Mesenchymal stem cell (in vitro differentiated cells and primary cell): ENCODE data around the gene SULT1A2.
"Not testable (repeated sequence)": the region's sequence is repeated elsewhere in the genome, so short reads cannot be mapped to it uniquely, and the experiment has no call there.

ENCODE experiments used
- DNase-seq: peaks from one replicate; pipeline ENCODE4 v3.0.0-alpha.2; 2013
- H2AFZ ChIP-seq: one replicate; pipeline ENCODE4 v1.6.1; 2013; ENCODE audit warnings: low read depth, mild to moderate bottlenecking, control low read depth, inconsistent platforms, low read length, moderate library complexity
- H2AK5ac ChIP-seq: 2 replicates; pipeline ENCODE4 v1.6.1; 2013; ENCODE audit warnings: low read length, moderate library complexity, mild to moderate bottlenecking, inconsistent platforms; ENCODE audit not compliant: severe bottlenecking
- H2BK120ac ChIP-seq: one replicate; pipeline ENCODE4 v1.6.1; 2013; ENCODE audit warnings: low read depth, mild to moderate bottlenecking, inconsistent platforms, low read length, moderate library complexity
- H2BK12ac ChIP-seq, 2 experiments: one replicate each; pipeline ENCODE4 v1.6.1; 2013; ENCODE audit warnings: inconsistent platforms in 2 of 2, low read length in 2 of 2, mild to moderate bottlenecking in 2 of 2, moderate library complexity in 2 of 2, control low read depth in 1 of 2
- H2BK15ac ChIP-seq: one replicate; pipeline ENCODE4 v1.6.1; 2013; ENCODE audit warnings: mild to moderate bottlenecking, low read depth, inconsistent platforms; ENCODE audit not compliant: poor library complexity, severe bottlenecking
- H2BK5ac ChIP-seq: 2 replicates; pipeline ENCODE4 v1.6.1; 2013; ENCODE audit warnings: low read depth, mild to moderate bottlenecking, low read length, control low read depth, inconsistent platforms; ENCODE audit not compliant: poor library complexity, severe bottlenecking
- H3K14ac ChIP-seq, 2 experiments: one replicate each; pipeline ENCODE4 v1.6.1; 2013; ENCODE audit warnings: inconsistent platforms in 2 of 2, low read length in 2 of 2, control low read depth in 1 of 2, mild to moderate bottlenecking in 1 of 2, moderate library complexity in 1 of 2
- H3K18ac ChIP-seq, 2 experiments: one replicate each; pipeline ENCODE4 v1.6.1; 2013; ENCODE audit warnings: inconsistent platforms in 2 of 2, low read length in 2 of 2, control low read depth in 1 of 2, low read depth in 1 of 2, mild to moderate bottlenecking in 1 of 2
- H3K23ac ChIP-seq, 2 experiments: one replicate each; pipeline ENCODE4 v1.6.1; 2013; ENCODE audit warnings: inconsistent platforms in 2 of 2, low read length in 2 of 2, mild to moderate bottlenecking in 2 of 2, moderate library complexity in 2 of 2, control low read depth in 1 of 2
- H3K27ac ChIP-seq: 2 replicates; pipeline ENCODE4 v1.5.1; 2013; ENCODE audit warnings: mild to moderate bottlenecking, moderate library complexity, low read length, control low read depth, inconsistent platforms; ENCODE audit not compliant: poor library complexity, severe bottlenecking
- H3K27me3 ChIP-seq, 2 experiments: 2 replicates each; pipeline versions ENCODE4 v1.6.1 to v1.7.0; 2013; ENCODE audit warnings: low read length in 2 of 2, mild to moderate bottlenecking in 2 of 2, moderate library complexity in 2 of 2, control low read depth in 1 of 2, inconsistent platforms in 1 of 2; ENCODE audit not compliant: control insufficient read depth in 1 of 2, insufficient read depth in 1 of 2
- H3K36me3 ChIP-seq, 2 experiments: 2 replicates each; pipeline versions ENCODE4 v1.6.1 to v1.7.0; 2013; ENCODE audit warnings: low read length in 2 of 2, control low read depth in 1 of 2, inconsistent platforms in 1 of 2, low read depth in 1 of 2, mild to moderate bottlenecking in 1 of 2; ENCODE audit not compliant: insufficient read depth in 2 of 2, control insufficient read depth in 1 of 2
- H3K4ac ChIP-seq, 2 experiments: one replicate each; pipeline ENCODE4 v1.6.1; 2013; ENCODE audit warnings: inconsistent platforms in 2 of 2, low read length in 2 of 2, mild to moderate bottlenecking in 2 of 2, moderate library complexity in 2 of 2, control low read depth in 1 of 2, low read depth in 1 of 2
- H3K4me1 ChIP-seq: 2 replicates; pipeline ENCODE4 v1.6.1; 2013; ENCODE audit warnings: low read depth, low read length, control low read depth; ENCODE audit not compliant: control insufficient read depth, insufficient read depth
- H3K4me2 ChIP-seq: 2 replicates; pipeline ENCODE4 v1.6.1; 2013; ENCODE audit warnings: low read length, mild to moderate bottlenecking, inconsistent platforms; ENCODE audit not compliant: poor library complexity, severe bottlenecking
- H3K4me3 ChIP-seq, 2 experiments: 2 replicates each; pipeline versions ENCODE4 v1.5.1 to v1.7.0; 2013; ENCODE audit warnings: low read length in 2 of 2, mild to moderate bottlenecking in 2 of 2, control low read depth in 1 of 2, low read depth in 1 of 2; ENCODE audit not compliant: insufficient read depth in 1 of 2
- H3K79me1 ChIP-seq: replicated peaks from 2 replicates; pipeline ENCODE4 v1.6.1; 2013; ENCODE audit warnings: mild to moderate bottlenecking, control low read depth, low read length, inconsistent platforms; ENCODE audit not compliant: poor library complexity, severe bottlenecking
- H3K9ac ChIP-seq: 2 replicates; pipeline ENCODE4 v1.7.0; 2013; ENCODE audit warnings: mild to moderate bottlenecking, low read length, moderate library complexity
- H3K9me3 ChIP-seq: 2 replicates; pipeline ENCODE4 v1.7.0; 2013; ENCODE audit warnings: mild to moderate bottlenecking, low read length; ENCODE audit not compliant: control insufficient read depth
- H4K8ac ChIP-seq: one replicate; pipeline ENCODE4 v1.6.1; 2013; ENCODE audit warnings: inconsistent platforms, mild to moderate bottlenecking, low read length, moderate library complexity
- H4K91ac ChIP-seq: one replicate; pipeline ENCODE4 v1.6.1; 2013; ENCODE audit warnings: mild to moderate bottlenecking, low read length, inconsistent platforms
- WGBS: methylation state at CpG from one replicate; pipeline ENCODE4 v1.1.7; 2013; ENCODE audit warnings: mixed read lengths; 5-methylcytosine and 5-hydroxymethylcytosine counted together

Gene SULT1A2

GRCh38 chr16:28597692-28598261, 927 bp upstream of the SULT1A2 start:
- Histone ChIP-seq H3K23ac (no peak overlapping the region), H2BK5ac (no peak overlapping the region), H2BK12ac (no peak overlapping the region), H2BK15ac (no peak overlapping the region), H2AK5ac (no peak overlapping the region), H4K91ac (no peak overlapping the region), H3K36me3 (peaks cover 0 to 4% of the 10 kb centered on the region in 2 experiments), H2AFZ (no peak overlapping the region), H3K4ac (no peak overlapping the region), H3K4me3 (no peak overlapping the region), H3K14ac (no peak overlapping the region), H3K4me1 (no peaks in the 10 kb centered on the region), H3K18ac (no peak overlapping the region), H3K27ac (no peak overlapping the region), H3K4me2 (no peak overlapping the region), H3K9ac (no peak overlapping the region), H3K9me3 (no peaks in the 10 kb centered on the region), H3K79me1 (no peaks in the 10 kb centered on the region), H2BK120ac (no peak overlapping the region), H4K8ac (no peak overlapping the region), H3K27me3 (peaks cover 0 to 26% of the 10 kb centered on the region in 2 experiments)
- 78% methylated on average over 8 of the region's 9 CpGs for WGBS
- DNase-seq, result no peak

- Histone ChIP-seq H2BK15ac (no peak overlapping the region), H3K4me3 (no peak overlapping the region), H3K9me3 (no peaks in the 10 kb centered on the region), H3K79me1 (no peaks in the 10 kb centered on the region), H4K8ac (no peak overlapping the region), H3K36me3 (peaks cover 2 to 19% of the 10 kb centered on the region in 2 experiments), H2AK5ac (no peak overlapping the region), H3K27ac (no peak overlapping the region), H3K9ac (no peak overlapping the region), H2BK12ac (no peak overlapping the region), H4K91ac (no peak overlapping the region), H3K4me2 (no peak overlapping the region), H3K4me1 (no peaks in the 10 kb centered on the region), H2BK120ac (no peak overlapping the region), H3K18ac (no peak overlapping the region), H2BK5ac (no peak overlapping the region), H3K23ac (no peak overlapping the region), H3K14ac (no peak overlapping the region), H3K4ac (no peak overlapping the region), H3K27me3 (peaks cover 0 to 23% of the 10 kb centered on the region in 2 experiments), H2AFZ (no peak overlapping the region)
- DNase-seq, result no peak
- 83% methylated on average over 8 of the region's 8 CpGs for WGBS
These were observed 677 bp downstream of the SULT1A2 start for GRCh38 chr16:28596115-28596630.

GRCh38 chr16:28595451-28595850, 1.4 kb downstream of the SULT1A2 start:
- H3K36me3 ChIP-seq, result peaks cover 10 to 26% of the 10 kb centered on the region in 2 experiments
- H3K4me3 ChIP-seq, H2AFZ ChIP-seq, H2BK12ac ChIP-seq, H3K23ac ChIP-seq, H2BK120ac ChIP-seq, H3K79me1 ChIP-seq, H3K27ac ChIP-seq, H2BK15ac ChIP-seq, H3K18ac ChIP-seq, H3K4me2 ChIP-seq, H4K91ac ChIP-seq, H3K9me3 ChIP-seq, H2BK5ac ChIP-seq, H2AK5ac ChIP-seq, H3K4me1 ChIP-seq, H4K8ac ChIP-seq, DNase-seq, H3K4ac ChIP-seq, H3K9ac ChIP-seq, H3K14ac ChIP-seq: not testable (repeated sequence)
- peaks cover 0 to 23% of the 10 kb centered on the region in 2 experiments for H3K27me3 ChIP-seq
- WGBS, result 88% methylated on average over 4 of the region's 6 CpGs

- Histone ChIP-seq H2AFZ (no peak overlapping the region), H3K27ac (no peak overlapping the region), H3K79me1 (no peaks in the 10 kb centered on the region), H3K4me3 (no peak overlapping the region), H2BK12ac (no peak overlapping the region), H4K8ac (no peak overlapping the region), H2BK15ac (no peak overlapping the region), H2BK120ac (no peak overlapping the region), H2BK5ac (no peak overlapping the region), H3K4me1 (peaks cover 3% of the 10 kb centered on the region), H3K4me2 (no peak overlapping the region), H3K27me3 (peaks cover 0 to 20% of the 10 kb centered on the region in 2 experiments), H3K23ac (no peak overlapping the region), H3K9me3 (no peaks in the 10 kb centered on the region), H2AK5ac (no peak overlapping the region), H3K18ac (no peak overlapping the region), H3K14ac (no peak overlapping the region), H3K9ac (no peak overlapping the region), H3K4ac (no peak overlapping the region), H3K36me3 (peaks cover 17 to 47% of the 10 kb centered on the region in 2 experiments), H4K91ac (no peak overlapping the region)
- 91% methylated on average over 7 of the region's 13 CpGs for WGBS
- no peak for DNase-seq
These were observed 3.8 kb downstream of the SULT1A2 start for GRCh38 chr16:28592979-28593553.
